ENCODE data around the gene ATOH7. TPM values are rescaled to one million over a fixed set of nuclear protein-coding genes. Genes with fewer than 3 reads are reported as not detected.

The ATOH7 gene
- total RNA-seq, 1 donor, result not detected

DNA sequence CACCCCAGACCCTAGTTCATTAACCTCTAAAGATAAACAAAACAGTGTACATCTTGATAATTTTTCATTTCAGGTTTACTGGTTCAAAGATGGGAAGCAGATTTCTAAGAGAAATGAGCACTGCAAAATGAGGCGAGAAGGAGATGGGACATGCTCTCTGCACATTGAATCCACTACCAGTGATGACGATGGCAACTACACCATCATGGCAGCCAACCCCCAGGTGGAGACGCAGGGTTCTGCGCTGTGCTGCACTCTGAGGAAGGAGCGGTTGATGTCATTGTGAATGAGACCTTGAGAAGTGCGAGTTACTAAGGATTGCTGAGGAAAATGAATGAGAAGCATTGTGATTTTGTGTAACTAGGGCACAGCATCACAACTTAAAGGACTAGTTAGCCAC lies 37.6 kb downstream of the ATOH7 start:
- no peak for DNase-seq (ENCODE audit: insufficient read length, low spot score, missing footprints)
- H3K27me3 ChIP-seq (ENCODE audit: insufficient read depth, low read length), result no peaks in the 10 kb centered on the region
- peaks cover 16% of the 10 kb centered on the region for H3K79me2 ChIP-seq (ENCODE audit: insufficient read depth, low read length)
- TF ChIP-seq, protein P1, sequence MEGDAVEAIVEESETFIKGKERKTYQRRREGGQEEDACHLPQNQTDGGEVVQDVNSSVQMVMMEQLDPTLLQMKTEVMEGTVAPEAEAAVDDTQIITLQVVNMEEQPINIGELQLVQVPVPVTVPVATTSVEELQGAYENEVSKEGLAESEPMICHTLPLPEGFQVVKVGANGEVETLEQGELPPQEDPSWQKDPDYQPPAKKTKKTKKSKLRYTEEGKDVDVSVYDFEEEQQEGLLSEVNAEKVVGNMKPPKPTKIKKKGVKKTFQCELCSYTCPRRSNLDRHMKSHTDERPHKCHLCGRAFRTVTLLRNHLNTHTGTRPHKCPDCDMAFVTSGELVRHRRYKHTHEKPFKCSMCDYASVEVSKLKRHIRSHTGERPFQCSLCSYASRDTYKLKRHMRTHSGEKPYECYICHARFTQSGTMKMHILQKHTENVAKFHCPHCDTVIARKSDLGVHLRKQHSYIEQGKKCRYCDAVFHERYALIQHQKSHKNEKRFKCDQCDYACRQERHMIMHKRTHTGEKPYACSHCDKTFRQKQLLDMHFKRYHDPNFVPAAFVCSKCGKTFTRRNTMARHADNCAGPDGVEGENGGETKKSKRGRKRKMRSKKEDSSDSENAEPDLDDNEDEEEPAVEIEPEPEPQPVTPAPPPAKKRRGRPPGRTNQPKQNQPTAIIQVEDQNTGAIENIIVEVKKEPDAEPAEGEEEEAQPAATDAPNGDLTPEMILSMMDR (IDR thresholded peaks at IDR 0.05; ENCODE audit: extremely low read depth, low read depth, low read length), result no peak
- H3K36me3 ChIP-seq (ENCODE audit: insufficient read depth, low read length), result peaks cover 58% of the 10 kb centered on the region
- H3K4me3 ChIP-seq (ENCODE audit: insufficient read depth, low read length), result no peak overlapping the region
- no peaks in the 10 kb centered on the region for H3K9me3 ChIP-seq (ENCODE audit: low read depth, low read length)
- H3K4me2 ChIP-seq (ENCODE audit: insufficient read depth, low read length), result no peak overlapping the region
- peaks cover 5% of the 10 kb centered on the region for H3K4me1 ChIP-seq (ENCODE audit: insufficient read depth, low read length)
- H4K20me1 ChIP-seq (ENCODE audit: insufficient read depth, low read length), result no peaks in the 10 kb centered on the region
- H2AFZ ChIP-seq (ENCODE audit: low read length), result no peak overlapping the region
- no peak overlapping the region for H3K27ac ChIP-seq (ENCODE audit: low read depth, low read length)

- Histone ChIP-seq H3K4me1 (ENCODE audit: insufficient read depth, low read length) (peaks cover 5% of the 10 kb centered on the region), H3K4me2 (ENCODE audit: insufficient read depth, low read length) (no peak overlapping the region), H3K27me3 (ENCODE audit: insufficient read depth, low read length) (no peaks in the 10 kb centered on the region), H4K20me1 (ENCODE audit: insufficient read depth, low read length) (no peaks in the 10 kb centered on the region), H3K36me3 (ENCODE audit: insufficient read depth, low read length) (peaks cover 45% of the 10 kb centered on the region), H3K4me3 (ENCODE audit: insufficient read depth, low read length) (no peak overlapping the region), H3K9me3 (ENCODE audit: low read depth, low read length) (no peaks in the 10 kb centered on the region), H2AFZ (ENCODE audit: low read length) (no peak overlapping the region), H3K79me2 (ENCODE audit: insufficient read depth, low read length) (peaks cover 16% of the 10 kb centered on the region), H3K27ac (ENCODE audit: low read depth, low read length) (peak overlapping the region; percentile 15)
- TF ChIP-seq, protein P1 (IDR thresholded peaks at IDR 0.05; ENCODE audit: extremely low read depth, low read depth, low read length), result no peak
- no peak for DNase-seq (ENCODE audit: insufficient read length, low spot score, missing footprints)
Observed at GRCh38 chr10:68192113-68192512, 39.8 kb downstream of the ATOH7 start.

- no peak overlapping the region for H3K27ac ChIP-seq (ENCODE audit: low read depth, low read length)
- H3K4me2 ChIP-seq (ENCODE audit: insufficient read depth, low read length), result no peak overlapping the region
- H4K20me1 ChIP-seq (ENCODE audit: insufficient read depth, low read length), result no peaks in the 10 kb centered on the region
- TF ChIP-seq, protein P1 (IDR thresholded peaks at IDR 0.05; ENCODE audit: extremely low read depth, low read depth, low read length), result no peak
- no peak overlapping the region for H3K4me3 ChIP-seq (ENCODE audit: insufficient read depth, low read length)
- H3K9me3 ChIP-seq (ENCODE audit: low read depth, low read length), result no peaks in the 10 kb centered on the region
- no peak for DNase-seq (ENCODE audit: insufficient read length, low spot score, missing footprints)
- H3K27me3 ChIP-seq (ENCODE audit: insufficient read depth, low read length), result no peaks in the 10 kb centered on the region
- H3K79me2 ChIP-seq (ENCODE audit: insufficient read depth, low read length), result peaks cover 16% of the 10 kb centered on the region
- no peak overlapping the region for H2AFZ ChIP-seq (ENCODE audit: low read length)
- peaks cover 14% of the 10 kb centered on the region for H3K36me3 ChIP-seq (ENCODE audit: insufficient read depth, low read length)
- H3K4me1 ChIP-seq (ENCODE audit: insufficient read depth, low read length), result peaks cover 5% of the 10 kb centered on the region
Observed at GRCh38 chr10:68188835-68189234, 43.1 kb downstream of the ATOH7 start.

DNA sequence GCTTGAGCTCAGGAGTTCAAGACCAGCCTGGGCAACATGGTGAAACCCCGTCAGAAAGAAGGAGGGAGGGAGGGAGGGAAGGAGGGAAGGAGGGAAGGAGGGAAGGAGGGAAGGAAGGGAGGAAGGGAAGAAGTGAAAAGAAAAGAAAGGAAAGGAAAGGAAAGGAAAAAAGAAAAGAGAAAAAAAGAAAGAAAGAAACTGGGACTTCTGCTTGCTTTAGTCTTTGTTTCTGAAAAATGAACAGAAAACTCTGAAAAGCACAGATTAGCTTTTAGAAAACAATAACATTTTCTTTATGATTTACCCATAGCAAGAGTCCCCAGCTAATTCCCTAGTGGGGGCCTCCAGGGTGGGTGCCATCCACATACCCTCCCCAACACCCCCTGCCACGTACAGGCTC lies 46.8 kb downstream of the ATOH7 start:
- Histone ChIP-seq H3K4me2 (ENCODE audit: insufficient read depth, low read length) (no peak overlapping the region), H3K27me3 (ENCODE audit: insufficient read depth, low read length) (no peaks in the 10 kb centered on the region), H3K4me1 (ENCODE audit: insufficient read depth, low read length) (no peaks in the 10 kb centered on the region), H3K36me3 (ENCODE audit: insufficient read depth, low read length) (peaks cover 16% of the 10 kb centered on the region), H3K4me3 (ENCODE audit: insufficient read depth, low read length) (no peak overlapping the region), H4K20me1 (ENCODE audit: insufficient read depth, low read length) (no peaks in the 10 kb centered on the region), H2AFZ (ENCODE audit: low read length) (no peak overlapping the region), H3K9me3 (ENCODE audit: low read depth, low read length) (no peaks in the 10 kb centered on the region), H3K79me2 (ENCODE audit: insufficient read depth, low read length) (peaks cover 4% of the 10 kb centered on the region), H3K27ac (ENCODE audit: low read depth, low read length) (no peak overlapping the region)
- TF ChIP-seq, protein P1 (IDR thresholded peaks at IDR 0.05; ENCODE audit: extremely low read depth, low read depth, low read length), result no peak
- DNase-seq (ENCODE audit: insufficient read length, low spot score, missing footprints), result no peak

All from osteoblast (primary cell).